Muscle layer of colon (tissue), 2 donors: Measurements from ENCODE around the gene ASF1A.
"Not testable (repeated sequence)": the region's sequence is repeated elsewhere in the genome, so short reads cannot be mapped to it uniquely, and the experiment has no call there.

Experiments
- H3K27ac ChIP-seq: one replicate; pipeline ENCODE4 v1.7.0; 2013; ENCODE audit warnings: low read depth, mild to moderate bottlenecking, low read length, moderate library complexity
- H3K27me3 ChIP-seq, 2 donors: one replicate each; pipeline ENCODE4 v1.7.0; 2013; ENCODE audit warnings: low read length in 2 of 2, mild to moderate bottlenecking in 2 of 2; ENCODE audit not compliant: insufficient read depth in 2 of 2, control insufficient read depth in 1 of 2
- H3K36me3 ChIP-seq: one replicate; pipeline ENCODE4 v1.7.0; 2013; ENCODE audit warnings: mild to moderate bottlenecking, low read length; ENCODE audit not compliant: insufficient read depth
- H3K4me1 ChIP-seq: one replicate; pipeline ENCODE4 v1.7.0; 2013; ENCODE audit warnings: mild to moderate bottlenecking, low read length; ENCODE audit not compliant: insufficient read depth
- H3K4me3 ChIP-seq, 2 donors: one replicate each; pipeline ENCODE4 v1.7.0; 2013; ENCODE audit warnings: low read length in 2 of 2, low read depth in 1 of 2, mild to moderate bottlenecking in 1 of 2, moderate library complexity in 1 of 2
- H3K9ac ChIP-seq: one replicate; pipeline ENCODE4 v1.7.0; 2013; ENCODE audit warnings: low read length
- H3K9me3 ChIP-seq: one replicate; pipeline ENCODE4 v1.7.0; 2013; ENCODE audit warnings: mild to moderate bottlenecking, low read length
- donor health status: abdominal sarcoma.
- donor health status: Adenocarcinoma of cecum.

The ASF1A gene

GRCh38 chr6:118893807-118894424 is at the start of gene ASF1A:
ASF1A (plus strand) TSS chr6:118894152; CDS start chr6:118894414, 262 bp downstream.
- H3K9ac ChIP-seq: peak within 1 kb of the TSS; percentile 52
- no peaks in the 10 kb centered on the region for H3K9me3 ChIP-seq
- no peaks in the 10 kb centered on the region for H3K27me3 ChIP-seq
- H3K36me3 ChIP-seq: no peaks in the 10 kb centered on the region
- peak within 1 kb of the TSS; percentile 88 for H3K4me3 ChIP-seq
- H3K4me1 ChIP-seq: peaks cover 25% of the 10 kb centered on the region
- H3K27ac ChIP-seq: peak within 1 kb of the TSS; percentile 95

GRCh38 chr6:118844915-118845314 is 49.0 kb upstream of the ASF1A start:
- H3K27ac ChIP-seq: no peak overlapping the region
- H3K9me3 ChIP-seq: no peaks in the 10 kb centered on the region
- H3K36me3 ChIP-seq: no peaks in the 10 kb centered on the region
- no peaks in the 10 kb centered on the region for H3K27me3 ChIP-seq
- H3K4me1 ChIP-seq: no peaks in the 10 kb centered on the region
- no peak overlapping the region for H3K4me3 ChIP-seq
- H3K9ac ChIP-seq: no peak overlapping the region

- no peaks in the 10 kb centered on the region for H3K36me3 ChIP-seq
- no peaks in the 10 kb centered on the region for H3K27me3 ChIP-seq
- H3K9ac ChIP-seq: no peak overlapping the region
- H3K27ac ChIP-seq: no peak overlapping the region
- no peaks in the 10 kb centered on the region for H3K9me3 ChIP-seq
- H3K4me1 ChIP-seq: no peaks in the 10 kb centered on the region
- H3K4me3 ChIP-seq: no peak overlapping the region
These were observed 40.5 kb upstream of the ASF1A start for GRCh38 chr6:118853408-118853807.

GRCh38 chr6:118856301-118856700 is 37.7 kb upstream of the ASF1A start:
- H3K9ac ChIP-seq: no peak overlapping the region
- no peak overlapping the region for H3K4me3 ChIP-seq
- H3K9me3 ChIP-seq: no peaks in the 10 kb centered on the region

GRCh38 chr6:118859517-118860064 is 34.4 kb upstream of the ASF1A start:
- H3K27ac ChIP-seq: no peak overlapping the region
- H3K9me3 ChIP-seq: no peaks in the 10 kb centered on the region
- peaks cover 5% of the 10 kb centered on the region for H3K4me1 ChIP-seq
- H3K27me3 ChIP-seq: no peaks in the 10 kb centered on the region
- no peaks in the 10 kb centered on the region for H3K36me3 ChIP-seq
- H3K9ac ChIP-seq: no peak overlapping the region
- no peak overlapping the region for H3K4me3 ChIP-seq

More at GRCh38 chr6:118856301-118856700, 37.7 kb upstream of the ASF1A start:
- H3K4me1 ChIP-seq: no peaks in the 10 kb centered on the region
- H3K27ac ChIP-seq: no peak overlapping the region
- no peaks in the 10 kb centered on the region for H3K27me3 ChIP-seq
- H3K36me3 ChIP-seq: no peaks in the 10 kb centered on the region

- H3K9me3 ChIP-seq: no peaks in the 10 kb centered on the region
- H3K4me1 ChIP-seq: peaks cover 12% of the 10 kb centered on the region
- H3K27me3 ChIP-seq: no peaks in the 10 kb centered on the region
- no peaks in the 10 kb centered on the region for H3K36me3 ChIP-seq
- H3K27ac ChIP-seq: no peak overlapping the region
- no peak overlapping the region for H3K9ac ChIP-seq
- H3K4me3 ChIP-seq: no peak overlapping the region
These were observed 33.6 kb upstream of the ASF1A start for GRCh38 chr6:118860363-118860762.

DNA sequence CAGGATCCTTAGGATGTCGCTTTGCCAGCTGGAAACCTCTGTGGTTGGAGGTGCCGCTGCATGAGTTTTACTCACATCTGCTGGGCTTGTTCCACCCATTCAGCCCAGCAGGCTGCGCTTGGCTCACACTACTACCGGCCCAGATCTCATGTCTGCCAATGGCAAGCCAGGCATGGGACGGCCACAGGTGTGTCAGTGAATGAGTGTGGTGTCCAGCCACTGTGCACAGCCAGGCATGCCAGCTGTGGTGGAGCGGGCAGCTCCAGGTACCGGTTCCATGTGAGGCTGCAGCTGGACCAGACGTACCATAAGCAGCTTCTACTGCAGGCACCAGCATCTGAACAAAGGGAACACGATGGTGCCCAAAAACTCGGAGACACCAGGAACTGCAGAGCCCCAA is 33.1 kb upstream of the ASF1A start:
- H3K4me1 ChIP-seq: peaks cover 18% of the 10 kb centered on the region
- no peak overlapping the region for H3K4me3 ChIP-seq
- H3K9ac ChIP-seq: no peak overlapping the region
- H3K9me3 ChIP-seq: no peaks in the 10 kb centered on the region
- no peaks in the 10 kb centered on the region for H3K27me3 ChIP-seq
- H3K36me3 ChIP-seq: no peaks in the 10 kb centered on the region
- H3K27ac ChIP-seq: no peak overlapping the region

- H3K4me3 ChIP-seq: no peak overlapping the region
- H3K27me3 ChIP-seq: no peaks in the 10 kb centered on the region
- no peak overlapping the region for H3K27ac ChIP-seq
- H3K4me1 ChIP-seq: peaks cover 18% of the 10 kb centered on the region
- H3K9ac ChIP-seq: no peak overlapping the region
- H3K9me3 ChIP-seq: no peaks in the 10 kb centered on the region
- H3K36me3 ChIP-seq: no peaks in the 10 kb centered on the region
These were observed 31.5 kb upstream of the ASF1A start for GRCh38 chr6:118862443-118862842.

- H3K27ac ChIP-seq: no peak overlapping the region
- no peaks in the 10 kb centered on the region for H3K27me3 ChIP-seq
- peak overlapping the region in 1 of 2 donors; percentile 11 for H3K4me3 ChIP-seq
- H3K36me3 ChIP-seq: no peaks in the 10 kb centered on the region
- no peak overlapping the region for H3K9ac ChIP-seq
- H3K4me1 ChIP-seq: peaks cover 18% of the 10 kb centered on the region
- H3K9me3 ChIP-seq: no peaks in the 10 kb centered on the region
These were observed 29.4 kb upstream of the ASF1A start for GRCh38 chr6:118864341-118865099.

DNA sequence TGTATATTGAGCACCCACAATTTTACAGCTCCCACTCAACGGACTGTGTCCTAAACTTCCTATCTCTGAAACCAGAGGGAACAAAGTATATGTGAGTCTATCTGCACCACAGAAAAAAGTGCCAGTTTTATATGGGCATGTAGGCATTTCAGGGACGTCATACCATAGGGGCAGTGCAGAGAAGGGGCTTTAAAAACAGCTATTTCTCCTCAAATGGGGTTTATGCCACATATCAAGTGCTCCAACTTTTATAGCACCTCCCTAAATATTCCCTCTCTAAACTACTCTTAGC is 28.9 kb upstream of the ASF1A start:
- H3K9me3 ChIP-seq: no peaks in the 10 kb centered on the region
- no peaks in the 10 kb centered on the region for H3K36me3 ChIP-seq
- H3K4me1 ChIP-seq: peaks cover 18% of the 10 kb centered on the region
- H3K27me3 ChIP-seq: no peaks in the 10 kb centered on the region
- H3K27ac ChIP-seq: no peak overlapping the region
- no peak overlapping the region for H3K4me3 ChIP-seq
- H3K9ac ChIP-seq: no peak overlapping the region

- Histone ChIP-seq H3K4me3 (no peak overlapping the region), H3K27ac (no peak overlapping the region), H3K27me3 (no peaks in the 10 kb centered on the region), H3K9me3 (no peaks in the 10 kb centered on the region), H3K4me1 (peaks cover 18% of the 10 kb centered on the region), H3K9ac (no peak overlapping the region), H3K36me3 (no peaks in the 10 kb centered on the region)
These were observed 26.8 kb upstream of the ASF1A start for GRCh38 chr6:118867181-118867580.

GRCh38 chr6:118868901-118869300 is 25.1 kb upstream of the ASF1A start:
- H3K4me1 ChIP-seq: peaks cover 18% of the 10 kb centered on the region
- H3K27ac ChIP-seq, H3K4me3 ChIP-seq, H3K36me3 ChIP-seq, H3K27me3 ChIP-seq, H3K9me3 ChIP-seq, H3K9ac ChIP-seq: not testable (repeated sequence)
